K562 (cell line): ENCODE measurements around the gene CFAP410. TPM values are rescaled to one million over a fixed set of nuclear protein-coding genes. Genes with fewer than 3 reads are reported as not detected.
A peak's percentile ranks its signal among the peaks of the same experiment; 100 is the strongest.

Experiments
- ATF4 ChIP-seq: fragments of 450-650 bp; formaldehyde crosslinking; IDR thresholded peaks from 2 replicates; pipeline ENCODE4 v1.4.0; 2022; ENCODE audit warnings: mild to moderate bottlenecking, moderate library complexity
- CUX1 ChIP-seq: fragments of 200-800 bp; sonication (Bioruptor generic); IDR thresholded peaks from 2 replicates; pipeline ENCODE4 v1.6.1; 2016; ENCODE audit warnings: missing genetic modification characterization, missing compliant biosample characterization
- ELF2 ChIP-seq: fragments of 250-450 bp; sonication (Bioruptor Pico); IDR thresholded peaks from 2 replicates; pipeline ENCODE4 v1.5.0; 2021; ENCODE audit warnings: mild to moderate bottlenecking
- PKNOX1 ChIP-seq: fragments of 450-650 bp; IDR thresholded peaks from 2 replicates; pipeline ENCODE4 v1.6.1; 2016
- SAFB ChIP-seq: fragments of 200-400 bp; formaldehyde crosslinking; IDR thresholded peaks from 2 replicates; pipeline ENCODE4 v1.6.1; 2017; ENCODE audit warnings: low read depth, low read length, borderline replicate concordance
- SMAD2 ChIP-seq: fragments of 150-350 bp; IDR thresholded peaks from 2 replicates; pipeline ENCODE4 v1.6.1; 2014; ENCODE audit warnings: low read depth, mild to moderate bottlenecking, low read length
- TAF1 ChIP-seq: IDR thresholded peaks from 2 replicates; pipeline ENCODE4 v1.6.1; 2011; ENCODE audit warnings: mild to moderate bottlenecking, low read length, moderate library complexity; ENCODE audit not compliant: insufficient read depth, control insufficient read depth, severe bottlenecking; ENCODE audit errors: extremely low read depth
- TCF7L2 ChIP-seq: fragments of 150-350 bp; IDR thresholded peaks from 2 replicates; pipeline ENCODE4 v1.6.1; 2016; ENCODE audit warnings: low read depth, mild to moderate bottlenecking, low read length, moderate library complexity
- ZBTB8A ChIP-seq: fragments of 450-650 bp; IDR thresholded peaks from 2 replicates; pipeline ENCODE4 v1.6.1; 2018; ENCODE audit warnings: mild to moderate bottlenecking, moderate library complexity; ENCODE audit not compliant: partially characterized antibody
- polyA plus RNA-seq, 8 experiments: library from polyadenylated mRNA; depleted of rRNA in 4 of 8; stranded (reverse) in 5 of 8; unstranded in 3 of 8; fragments of >200 nt; fragmentation: Nextera tagmentation in 2 of 8; fragmentation: Illumina TruSeq in 1 of 8; extraction: Ambion mirVana in 2 of 8; extraction: Trizol in 1 of 8; gene quantifications; 2 replicates each; pipeline versions ENCODE4 v1.2.1 to v1.2.3, GENCODE V29; 2011 to 2014; ENCODE audit warnings: inconsistent platforms in 1 of 8, missing spikeins in 1 of 8
- total RNA-seq, 7 experiments: library from RNA; depleted of rRNA in 6 of 7; stranded (reverse); fragments of >200 nt in 6 of 7; fragmentation: Illumina TruSeq in 2 of 7; extraction: Trizol in 2 of 7; gene quantifications; 2 replicates each; pipeline versions ENCODE4 v1.2.1 to v1.2.3, GENCODE V29; 2011 to 2021; ENCODE audit warnings: low replicate concordance in 1 of 7
- TF ChIP-seq, protein P1 (sequence below): fragments of 200-800 bp; sonication (Bioruptor generic); IDR thresholded peaks from 2 replicates; pipeline ENCODE4 v1.6.1; 2017; ENCODE audit warnings: missing genetic modification characterization, missing compliant biosample characterization
- TF ChIP-seq, protein P2 (sequence below): sonication (generic); formaldehyde crosslinking; IDR thresholded peaks from 2 replicates; pipeline ENCODE4 v1.8.0; 2022; ENCODE audit warnings: mild to moderate bottlenecking, missing genetic modification reagents

CFAP410 gene
- total and polyA plus RNA-seq, 9 of the 15 experiments (the other 6 are each of a cell fraction or from before 2014, with no cell fraction given), result 0.07 to 17.3 (median 2.3) TPM

GRCh38 chr21:44338971-44339910 lies at the start of gene CFAP410 (continued):
- TF ChIP-seq ZBTB8A, result no peak
- TF ChIP-seq PKNOX1, result peak; percentile 74
- TF ChIP-seq, protein P1, sequence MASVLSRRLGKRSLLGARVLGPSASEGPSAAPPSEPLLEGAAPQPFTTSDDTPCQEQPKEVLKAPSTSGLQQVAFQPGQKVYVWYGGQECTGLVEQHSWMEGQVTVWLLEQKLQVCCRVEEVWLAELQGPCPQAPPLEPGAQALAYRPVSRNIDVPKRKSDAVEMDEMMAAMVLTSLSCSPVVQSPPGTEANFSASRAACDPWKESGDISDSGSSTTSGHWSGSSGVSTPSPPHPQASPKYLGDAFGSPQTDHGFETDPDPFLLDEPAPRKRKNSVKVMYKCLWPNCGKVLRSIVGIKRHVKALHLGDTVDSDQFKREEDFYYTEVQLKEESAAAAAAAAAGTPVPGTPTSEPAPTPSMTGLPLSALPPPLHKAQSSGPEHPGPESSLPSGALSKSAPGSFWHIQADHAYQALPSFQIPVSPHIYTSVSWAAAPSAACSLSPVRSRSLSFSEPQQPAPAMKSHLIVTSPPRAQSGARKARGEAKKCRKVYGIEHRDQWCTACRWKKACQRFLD (CRISPR knock-in tag), result no peak
- peak; percentile 100 for TF ChIP-seq ELF2 (CRISPR knock-in tag)
- no peak for TF ChIP-seq TCF7L2
- 0 out of 2 replicates have a peak, but pooled peaks have one; percentile 23 for TF ChIP-seq ATF4
- TF ChIP-seq SAFB, result no peak
- TF ChIP-seq, protein P2, sequence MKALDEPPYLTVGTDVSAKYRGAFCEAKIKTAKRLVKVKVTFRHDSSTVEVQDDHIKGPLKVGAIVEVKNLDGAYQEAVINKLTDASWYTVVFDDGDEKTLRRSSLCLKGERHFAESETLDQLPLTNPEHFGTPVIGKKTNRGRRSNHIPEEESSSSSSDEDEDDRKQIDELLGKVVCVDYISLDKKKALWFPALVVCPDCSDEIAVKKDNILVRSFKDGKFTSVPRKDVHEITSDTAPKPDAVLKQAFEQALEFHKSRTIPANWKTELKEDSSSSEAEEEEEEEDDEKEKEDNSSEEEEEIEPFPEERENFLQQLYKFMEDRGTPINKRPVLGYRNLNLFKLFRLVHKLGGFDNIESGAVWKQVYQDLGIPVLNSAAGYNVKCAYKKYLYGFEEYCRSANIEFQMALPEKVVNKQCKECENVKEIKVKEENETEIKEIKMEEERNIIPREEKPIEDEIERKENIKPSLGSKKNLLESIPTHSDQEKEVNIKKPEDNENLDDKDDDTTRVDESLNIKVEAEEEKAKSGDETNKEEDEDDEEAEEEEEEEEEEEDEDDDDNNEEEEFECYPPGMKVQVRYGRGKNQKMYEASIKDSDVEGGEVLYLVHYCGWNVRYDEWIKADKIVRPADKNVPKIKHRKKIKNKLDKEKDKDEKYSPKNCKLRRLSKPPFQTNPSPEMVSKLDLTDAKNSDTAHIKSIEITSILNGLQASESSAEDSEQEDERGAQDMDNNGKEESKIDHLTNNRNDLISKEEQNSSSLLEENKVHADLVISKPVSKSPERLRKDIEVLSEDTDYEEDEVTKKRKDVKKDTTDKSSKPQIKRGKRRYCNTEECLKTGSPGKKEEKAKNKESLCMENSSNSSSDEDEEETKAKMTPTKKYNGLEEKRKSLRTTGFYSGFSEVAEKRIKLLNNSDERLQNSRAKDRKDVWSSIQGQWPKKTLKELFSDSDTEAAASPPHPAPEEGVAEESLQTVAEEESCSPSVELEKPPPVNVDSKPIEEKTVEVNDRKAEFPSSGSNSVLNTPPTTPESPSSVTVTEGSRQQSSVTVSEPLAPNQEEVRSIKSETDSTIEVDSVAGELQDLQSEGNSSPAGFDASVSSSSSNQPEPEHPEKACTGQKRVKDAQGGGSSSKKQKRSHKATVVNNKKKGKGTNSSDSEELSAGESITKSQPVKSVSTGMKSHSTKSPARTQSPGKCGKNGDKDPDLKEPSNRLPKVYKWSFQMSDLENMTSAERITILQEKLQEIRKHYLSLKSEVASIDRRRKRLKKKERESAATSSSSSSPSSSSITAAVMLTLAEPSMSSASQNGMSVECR (CRISPR knock-in tag), result peak; percentile 99
- no peak for TF ChIP-seq SMAD2
- no peak for TF ChIP-seq CUX1 (CRISPR knock-in tag)
- TF ChIP-seq TAF1, result peak; percentile 82
